ENCODE measurements around the gene LZTS2. TPM values are rescaled to one million over a fixed set of nuclear protein-coding genes. Genes with fewer than 3 reads are reported as not detected.

The LZTS2 gene
- total and polyA plus RNA-seq, 10 of the 15 experiments (the other 5 are each of a cell fraction or from before 2014, with no cell fraction given) = 0.08 to 13.4 (median 7.2) TPM

DNA sequence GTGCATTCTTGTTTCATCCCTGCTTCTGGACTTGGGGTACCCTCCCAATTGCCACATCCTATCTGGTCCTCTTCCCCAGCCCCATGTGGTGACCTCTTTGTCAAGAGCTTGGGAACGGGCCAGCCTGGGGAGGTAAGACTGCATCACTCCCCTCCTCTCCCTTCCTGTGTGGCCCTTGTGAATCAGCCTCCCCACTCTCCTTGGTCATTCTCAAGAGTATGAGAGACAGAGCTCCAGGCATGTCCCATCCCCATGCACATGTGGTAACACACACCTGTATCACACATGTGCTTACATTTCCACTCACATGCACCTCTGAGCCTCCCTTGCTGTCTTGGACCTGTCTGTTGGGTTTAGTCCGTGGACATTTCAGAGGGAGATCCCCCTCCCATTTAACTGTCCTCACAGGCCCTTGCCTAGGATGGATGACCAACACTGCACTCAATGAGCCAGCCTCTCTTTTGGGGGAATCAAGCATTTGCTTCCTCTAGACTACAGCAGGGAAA lies 14.9 kb upstream of the LZTS2 start (continued):
- TF ChIP-seq, protein P1, sequence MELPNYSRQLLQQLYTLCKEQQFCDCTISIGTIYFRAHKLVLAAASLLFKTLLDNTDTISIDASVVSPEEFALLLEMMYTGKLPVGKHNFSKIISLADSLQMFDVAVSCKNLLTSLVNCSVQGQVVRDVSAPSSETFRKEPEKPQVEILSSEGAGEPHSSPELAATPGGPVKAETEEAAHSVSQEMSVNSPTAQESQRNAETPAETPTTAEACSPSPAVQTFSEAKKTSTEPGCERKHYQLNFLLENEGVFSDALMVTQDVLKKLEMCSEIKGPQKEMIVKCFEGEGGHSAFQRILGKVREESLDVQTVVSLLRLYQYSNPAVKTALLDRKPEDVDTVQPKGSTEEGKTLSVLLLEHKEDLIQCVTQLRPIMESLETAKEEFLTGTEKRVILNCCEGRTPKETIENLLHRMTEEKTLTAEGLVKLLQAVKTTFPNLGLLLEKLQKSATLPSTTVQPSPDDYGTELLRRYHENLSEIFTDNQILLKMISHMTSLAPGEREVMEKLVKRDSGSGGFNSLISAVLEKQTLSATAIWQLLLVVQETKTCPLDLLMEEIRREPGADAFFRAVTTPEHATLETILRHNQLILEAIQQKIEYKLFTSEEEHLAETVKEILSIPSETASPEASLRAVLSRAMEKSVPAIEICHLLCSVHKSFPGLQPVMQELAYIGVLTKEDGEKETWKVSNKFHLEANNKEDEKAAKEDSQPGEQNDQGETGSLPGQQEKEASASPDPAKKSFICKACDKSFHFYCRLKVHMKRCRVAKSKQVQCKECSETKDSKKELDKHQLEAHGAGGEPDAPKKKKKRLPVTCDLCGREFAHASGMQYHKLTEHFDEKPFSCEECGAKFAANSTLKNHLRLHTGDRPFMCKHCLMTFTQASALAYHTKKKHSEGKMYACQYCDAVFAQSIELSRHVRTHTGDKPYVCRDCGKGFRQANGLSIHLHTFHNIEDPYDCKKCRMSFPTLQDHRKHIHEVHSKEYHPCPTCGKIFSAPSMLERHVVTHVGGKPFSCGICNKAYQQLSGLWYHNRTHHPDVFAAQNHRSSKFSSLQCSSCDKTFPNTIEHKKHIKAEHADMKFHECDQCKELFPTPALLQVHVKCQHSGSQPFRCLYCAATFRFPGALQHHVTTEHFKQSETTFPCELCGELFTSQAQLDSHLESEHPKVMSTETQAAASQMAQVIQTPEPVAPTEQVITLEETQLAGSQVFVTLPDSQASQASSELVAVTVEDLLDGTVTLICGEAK (IDR thresholded peaks at IDR 0.05; ENCODE audit: borderline replicate concordance) = no peak
- TF ChIP-seq FOXM1 (IDR thresholded peaks at IDR 0.05; ENCODE audit: low read depth, low read length) (no peak), RAD21 (IDR thresholded peaks at IDR 0.05; ENCODE audit: insufficient read depth, low read depth, low read length) (no peak), CBX5 (IDR thresholded peaks at IDR 0.05; ENCODE audit: low read depth) (no peak), POLR2AphosphoS5 (IDR thresholded peaks at IDR 0.05; ENCODE audit: low read length) (no peak), RAD51 (IDR thresholded peaks at IDR 0.05) (no peak), ZNF207 (IDR thresholded peaks at IDR 0.05; ENCODE audit: borderline replicate concordance) (no peak), RB1 (IDR thresholded peaks at IDR 0.05; ENCODE audit: borderline replicate concordance) (no peak), BCL11A (IDR thresholded peaks at IDR 0.05; ENCODE audit: low read depth, low read length) (no peak), BACH1 (IDR thresholded peaks at IDR 0.05; ENCODE audit: borderline replicate concordance) (no peak), CREM (IDR thresholded peaks at IDR 0.05; ENCODE audit: low read depth) (no peak)
- TF ChIP-seq, protein P2, sequence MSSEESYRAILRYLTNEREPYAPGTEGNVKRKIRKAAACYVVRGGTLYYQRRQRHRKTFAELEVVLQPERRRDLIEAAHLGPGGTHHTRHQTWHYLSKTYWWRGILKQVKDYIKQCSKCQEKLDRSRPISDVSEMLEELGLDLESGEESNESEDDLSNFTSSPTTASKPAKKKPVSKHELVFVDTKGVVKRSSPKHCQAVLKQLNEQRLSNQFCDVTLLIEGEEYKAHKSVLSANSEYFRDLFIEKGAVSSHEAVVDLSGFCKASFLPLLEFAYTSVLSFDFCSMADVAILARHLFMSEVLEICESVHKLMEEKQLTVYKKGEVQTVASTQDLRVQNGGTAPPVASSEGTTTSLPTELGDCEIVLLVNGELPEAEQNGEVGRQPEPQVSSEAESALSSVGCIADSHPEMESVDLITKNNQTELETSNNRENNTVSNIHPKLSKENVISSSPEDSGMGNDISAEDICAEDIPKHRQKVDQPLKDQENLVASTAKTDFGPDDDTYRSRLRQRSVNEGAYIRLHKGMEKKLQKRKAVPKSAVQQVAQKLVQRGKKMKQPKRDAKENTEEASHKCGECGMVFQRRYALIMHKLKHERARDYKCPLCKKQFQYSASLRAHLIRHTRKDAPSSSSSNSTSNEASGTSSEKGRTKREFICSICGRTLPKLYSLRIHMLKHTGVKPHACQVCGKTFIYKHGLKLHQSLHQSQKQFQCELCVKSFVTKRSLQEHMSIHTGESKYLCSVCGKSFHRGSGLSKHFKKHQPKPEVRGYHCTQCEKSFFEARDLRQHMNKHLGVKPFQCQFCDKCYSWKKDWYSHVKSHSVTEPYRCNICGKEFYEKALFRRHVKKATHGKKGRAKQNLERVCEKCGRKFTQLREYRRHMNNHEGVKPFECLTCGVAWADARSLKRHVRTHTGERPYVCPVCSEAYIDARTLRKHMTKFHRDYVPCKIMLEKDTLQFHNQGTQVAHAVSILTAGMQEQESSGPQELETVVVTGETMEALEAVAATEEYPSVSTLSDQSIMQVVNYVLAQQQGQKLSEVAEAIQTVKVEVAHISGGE (CRISPR knock-in tag; IDR thresholded peaks at IDR 0.05) = no peak
- TF ChIP-seq, protein P3, sequence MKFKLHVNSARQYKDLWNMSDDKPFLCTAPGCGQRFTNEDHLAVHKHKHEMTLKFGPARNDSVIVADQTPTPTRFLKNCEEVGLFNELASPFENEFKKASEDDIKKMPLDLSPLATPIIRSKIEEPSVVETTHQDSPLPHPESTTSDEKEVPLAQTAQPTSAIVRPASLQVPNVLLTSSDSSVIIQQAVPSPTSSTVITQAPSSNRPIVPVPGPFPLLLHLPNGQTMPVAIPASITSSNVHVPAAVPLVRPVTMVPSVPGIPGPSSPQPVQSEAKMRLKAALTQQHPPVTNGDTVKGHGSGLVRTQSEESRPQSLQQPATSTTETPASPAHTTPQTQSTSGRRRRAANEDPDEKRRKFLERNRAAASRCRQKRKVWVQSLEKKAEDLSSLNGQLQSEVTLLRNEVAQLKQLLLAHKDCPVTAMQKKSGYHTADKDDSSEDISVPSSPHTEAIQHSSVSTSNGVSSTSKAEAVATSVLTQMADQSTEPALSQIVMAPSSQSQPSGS (IDR thresholded peaks at IDR 0.05; ENCODE audit: low read length) = no peak
- TF ChIP-seq, protein P4, sequence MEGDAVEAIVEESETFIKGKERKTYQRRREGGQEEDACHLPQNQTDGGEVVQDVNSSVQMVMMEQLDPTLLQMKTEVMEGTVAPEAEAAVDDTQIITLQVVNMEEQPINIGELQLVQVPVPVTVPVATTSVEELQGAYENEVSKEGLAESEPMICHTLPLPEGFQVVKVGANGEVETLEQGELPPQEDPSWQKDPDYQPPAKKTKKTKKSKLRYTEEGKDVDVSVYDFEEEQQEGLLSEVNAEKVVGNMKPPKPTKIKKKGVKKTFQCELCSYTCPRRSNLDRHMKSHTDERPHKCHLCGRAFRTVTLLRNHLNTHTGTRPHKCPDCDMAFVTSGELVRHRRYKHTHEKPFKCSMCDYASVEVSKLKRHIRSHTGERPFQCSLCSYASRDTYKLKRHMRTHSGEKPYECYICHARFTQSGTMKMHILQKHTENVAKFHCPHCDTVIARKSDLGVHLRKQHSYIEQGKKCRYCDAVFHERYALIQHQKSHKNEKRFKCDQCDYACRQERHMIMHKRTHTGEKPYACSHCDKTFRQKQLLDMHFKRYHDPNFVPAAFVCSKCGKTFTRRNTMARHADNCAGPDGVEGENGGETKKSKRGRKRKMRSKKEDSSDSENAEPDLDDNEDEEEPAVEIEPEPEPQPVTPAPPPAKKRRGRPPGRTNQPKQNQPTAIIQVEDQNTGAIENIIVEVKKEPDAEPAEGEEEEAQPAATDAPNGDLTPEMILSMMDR (IDR thresholded peaks at IDR 0.05 in 2 of 3, conservative IDR thresholded peaks at IDR 0.05 in 1 of 3; ENCODE audit: control insufficient read depth in 2 of 3, extremely low read depth in 1 of 3, insufficient read depth in 1 of 3, low read depth in 3 of 3, low read length in 3 of 3) = no peak
- TF ChIP-seq, protein P5, sequence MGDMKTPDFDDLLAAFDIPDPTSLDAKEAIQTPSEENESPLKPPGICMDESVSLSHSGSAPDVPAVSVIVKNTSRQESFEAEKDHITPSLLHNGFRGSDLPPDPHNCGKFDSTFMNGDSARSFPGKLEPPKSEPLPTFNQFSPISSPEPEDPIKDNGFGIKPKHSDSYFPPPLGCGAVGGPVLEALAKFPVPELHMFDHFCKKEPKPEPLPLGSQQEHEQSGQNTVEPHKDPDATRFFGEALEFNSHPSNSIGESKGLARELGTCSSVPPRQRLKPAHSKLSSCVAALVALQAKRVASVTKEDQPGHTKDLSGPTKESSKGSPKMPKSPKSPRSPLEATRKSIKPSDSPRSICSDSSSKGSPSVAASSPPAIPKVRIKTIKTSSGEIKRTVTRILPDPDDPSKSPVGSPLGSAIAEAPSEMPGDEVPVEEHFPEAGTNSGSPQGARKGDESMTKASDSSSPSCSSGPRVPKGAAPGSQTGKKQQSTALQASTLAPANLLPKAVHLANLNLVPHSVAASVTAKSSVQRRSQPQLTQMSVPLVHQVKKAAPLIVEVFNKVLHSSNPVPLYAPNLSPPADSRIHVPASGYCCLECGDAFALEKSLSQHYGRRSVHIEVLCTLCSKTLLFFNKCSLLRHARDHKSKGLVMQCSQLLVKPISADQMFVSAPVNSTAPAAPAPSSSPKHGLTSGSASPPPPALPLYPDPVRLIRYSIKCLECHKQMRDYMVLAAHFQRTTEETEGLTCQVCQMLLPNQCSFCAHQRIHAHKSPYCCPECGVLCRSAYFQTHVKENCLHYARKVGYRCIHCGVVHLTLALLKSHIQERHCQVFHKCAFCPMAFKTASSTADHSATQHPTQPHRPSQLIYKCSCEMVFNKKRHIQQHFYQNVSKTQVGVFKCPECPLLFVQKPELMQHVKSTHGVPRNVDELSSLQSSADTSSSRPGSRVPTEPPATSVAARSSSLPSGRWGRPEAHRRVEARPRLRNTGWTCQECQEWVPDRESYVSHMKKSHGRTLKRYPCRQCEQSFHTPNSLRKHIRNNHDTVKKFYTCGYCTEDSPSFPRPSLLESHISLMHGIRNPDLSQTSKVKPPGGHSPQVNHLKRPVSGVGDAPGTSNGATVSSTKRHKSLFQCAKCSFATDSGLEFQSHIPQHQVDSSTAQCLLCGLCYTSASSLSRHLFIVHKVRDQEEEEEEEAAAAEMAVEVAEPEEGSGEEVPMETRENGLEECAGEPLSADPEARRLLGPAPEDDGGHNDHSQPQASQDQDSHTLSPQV (IDR thresholded peaks at IDR 0.05) = no peak
